Vagina (tissue), 2 donors: ENCODE results near the gene ABCB8.

Experiments used
- CTCF ChIP-seq, 3 experiments: fragments of 450-650 bp in 2 of 3; fragments of 200-600 bp in 1 of 3; sonication (generic) in 1 of 3; IDR thresholded peaks; one replicate each; pipeline ENCODE4 v1.5.1; 2017 to 2019; ENCODE audit warnings: antibody characterized with exemption in 3 of 3, mild to moderate bottlenecking in 2 of 3, moderate library complexity in 2 of 3
- POLR2A ChIP-seq, 2 donors: fragments of 450-650 bp; IDR thresholded peaks; one replicate each; pipeline ENCODE4 v1.6.1; 2017; ENCODE audit warnings: antibody characterized with exemption in 2 of 2, mild to moderate bottlenecking in 2 of 2, moderate library complexity in 2 of 2
- POLR2AphosphoS5 ChIP-seq, 2 donors: sonication (generic); formaldehyde crosslinking; IDR thresholded peaks; one replicate each; pipeline ENCODE4 v1.9.0; 2017; ENCODE audit warnings: antibody characterized with exemption in 2 of 2, mild to moderate bottlenecking in 2 of 2, low read depth in 1 of 2; ENCODE audit not compliant: insufficient read depth in 1 of 2

- TF ChIP-seq POLR2A (IDR thresholded peaks at IDR 0.05) (no peak), CTCF (IDR thresholded peaks at IDR 0.05) (no peak), POLR2AphosphoS5 (IDR thresholded peaks at IDR 0.05; ENCODE audit: insufficient read depth in 1 of 2, low read depth in 1 of 2) (no peak)
These were observed 11.7 kb upstream of the ABCB8 start for GRCh38 chr7:151016505-151016904.
